ENCODE data around the gene LMO3. TPM values are rescaled to one million over a fixed set of nuclear protein-coding genes. Genes with fewer than 3 reads are reported as not detected.
"Not testable (repeated sequence)": the region's sequence is repeated elsewhere in the genome, so short reads cannot be mapped to it uniquely, and the experiment has no call there.

Gene LMO3
- total RNA-seq, 1 experiment from 2014 or later: 0.34 TPM

DNA sequence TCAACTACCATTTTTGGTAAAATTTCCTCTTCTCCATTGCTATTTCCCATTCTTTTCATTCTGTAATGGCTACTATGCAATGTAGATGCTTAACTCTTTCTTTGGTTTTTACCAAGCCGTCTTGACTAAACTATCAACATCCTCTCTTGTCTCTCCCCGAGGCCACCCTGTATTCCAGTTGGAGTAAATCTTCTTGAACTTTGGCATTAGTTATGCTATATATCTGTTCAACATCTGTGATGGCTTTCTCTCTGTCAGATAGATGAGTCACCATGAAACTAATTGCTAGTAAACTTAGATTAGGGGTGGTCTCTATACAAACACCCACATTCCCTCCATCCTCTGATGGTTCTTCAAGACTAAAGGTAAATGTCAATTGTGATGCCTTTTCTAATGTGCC is 63.4 kb downstream of the LMO3 start:
- Histone ChIP-seq H3K27me3 (ENCODE audit: insufficient read depth, low read length) (no peaks in the 10 kb centered on the region), H3K36me3 (ENCODE audit: control insufficient read depth in 1 of 2, insufficient read depth in 2 of 2, low read length in 2 of 2) (no peaks in the 10 kb centered on the region), H4K20me1 (ENCODE audit: insufficient read depth) (no peaks in the 10 kb centered on the region), H2AFZ (ENCODE audit: low read depth, low read length, poor library complexity, severe bottlenecking) (no peak overlapping the region), H3K9me2 (ENCODE audit: insufficient read depth) (no peaks in the 10 kb centered on the region), H3K9ac (ENCODE audit: low read length) (no peak overlapping the region), H3K4me2 (ENCODE audit: low read length) (no peak overlapping the region), H3K4me1 (ENCODE audit: control insufficient read depth in 1 of 2, insufficient read depth in 2 of 2, low read length in 2 of 2) (no peaks in the 10 kb centered on the region), H3K4me3 (replicated peaks in 1 of 2; ENCODE audit: low read depth in 1 of 2, low read length in 2 of 2) (no peak overlapping the region), H3K27ac (ENCODE audit: low read depth, low read length) (no peak overlapping the region), H3K9me3 (ENCODE audit: control insufficient read depth in 1 of 2, insufficient read depth in 1 of 2, low read depth in 1 of 2, low read length in 2 of 2) (no peaks in the 10 kb centered on the region), H3K79me2 (ENCODE audit: insufficient read depth, low read length) (no peaks in the 10 kb centered on the region)
- POLR2A ChIA-PET: no interaction called here
- RAD21 ChIA-PET (ENCODE audit: low non-redundant PET in 1 of 2, low total read pairs in 2 of 2, uncharacterized antibody in 2 of 2, unreplicated experiment in 2 of 2): no interaction called here
- BruUV-seq (replicated peaks): no TSS peak
- TF ChIP-seq ELF1 (IDR thresholded peaks at IDR 0.05; ENCODE audit: borderline replicate concordance, low read depth): no peak
- TF ChIP-seq POLR2AphosphoS5 (IDR thresholded peaks at IDR 0.05; ENCODE audit: low read depth, low read length): no peak
- no peak for TF ChIP-seq TCF7L2 (IDR thresholded peaks at IDR 0.05; ENCODE audit: borderline replicate concordance, extremely low read depth, insufficient read depth, insufficient read length)
- no peak for TF ChIP-seq POLR2A (IDR thresholded peaks at IDR 0.05; ENCODE audit: borderline replicate concordance, extremely low read depth, insufficient read depth, insufficient read length)
- TF ChIP-seq EZH2phosphoT487 (IDR thresholded peaks at IDR 0.05; ENCODE audit: borderline replicate concordance): no peak
- TF ChIP-seq FOSL1 (IDR thresholded peaks at IDR 0.05; ENCODE audit: low read depth): no peak
- TF ChIP-seq YY1 (IDR thresholded peaks at IDR 0.05; ENCODE audit: extremely low read depth, insufficient replicate concordance, low read depth, low read length): no peak
- no peak for ATAC-seq
- intact Hi-C loops (cut with micrococcal nuclease): no loop called here
- CTCF ChIA-PET: no interaction called here
- DNase-seq (ENCODE audit: low read depth, low spot score): no peak

DNA sequence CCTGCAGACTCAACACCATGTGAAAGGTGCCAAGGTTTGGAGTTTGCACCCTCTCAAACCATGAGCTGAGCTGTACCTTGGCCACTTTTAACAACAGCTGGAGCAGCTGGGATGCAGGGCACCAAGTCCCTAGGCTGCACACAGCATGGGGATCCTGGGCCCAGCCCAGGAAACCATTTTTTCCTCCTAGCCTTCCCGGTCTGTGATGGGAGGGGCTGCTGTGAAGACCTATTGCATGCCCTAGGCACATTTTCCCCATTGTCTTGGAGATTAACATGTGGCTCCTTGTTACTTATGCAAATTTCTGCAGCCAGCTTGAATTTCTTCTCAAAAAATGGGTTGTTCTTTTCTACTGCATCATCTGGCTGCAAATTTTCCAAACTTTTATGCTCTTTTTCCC is 68.3 kb downstream of the LMO3 start:
- CTCF ChIA-PET; RAD21 ChIA-PET (ENCODE audit: low non-redundant PET in 1 of 2, low total read pairs in 2 of 2, uncharacterized antibody in 2 of 2, unreplicated experiment in 2 of 2): not testable (repeated sequence)

More for the DNA sequence above, 68.3 kb downstream of the LMO3 start:
- H3K4me1 ChIP-seq (ENCODE audit: control insufficient read depth in 1 of 2, insufficient read depth in 2 of 2, low read length in 2 of 2); H3K27ac ChIP-seq (ENCODE audit: low read depth, low read length); H2AFZ ChIP-seq (ENCODE audit: low read depth, low read length, poor library complexity, severe bottlenecking); DNase-seq (ENCODE audit: low read depth, low spot score); H4K20me1 ChIP-seq (ENCODE audit: insufficient read depth); POLR2A ChIA-PET; H3K36me3 ChIP-seq (ENCODE audit: control insufficient read depth in 1 of 2, insufficient read depth in 2 of 2, low read length in 2 of 2); H3K27me3 ChIP-seq (ENCODE audit: insufficient read depth, low read length); H3K79me2 ChIP-seq (ENCODE audit: insufficient read depth, low read length); ATAC-seq; BruUV-seq (replicated peaks); H3K4me2 ChIP-seq (ENCODE audit: low read length); H3K9me3 ChIP-seq (ENCODE audit: control insufficient read depth in 1 of 2, insufficient read depth in 1 of 2, low read depth in 1 of 2, low read length in 2 of 2); H3K9me2 ChIP-seq (ENCODE audit: insufficient read depth); H3K9ac ChIP-seq (ENCODE audit: low read length); H3K4me3 ChIP-seq (replicated peaks in 1 of 2; ENCODE audit: low read depth in 1 of 2, low read length in 2 of 2); intact Hi-C loops (cut with micrococcal nuclease): not testable (repeated sequence)
